ENCODE data around the gene DPP6.

- TF ChIP-seq CTCF (IDR thresholded peaks at IDR 0.05) (peak; percentile 48), EZH2 (IDR thresholded peaks at IDR 0.05) (no peak), EZH2phosphoT487 (IDR thresholded peaks at IDR 0.05) (no peak)
Observed at GRCh38 chr7:154844499-154844898, 792.3 kb downstream of the DPP6 start.

All from neural progenitor cell (in vitro differentiated cells).